Measurements from ENCODE around the gene SRBD1. TPM values are rescaled to one million over a fixed set of nuclear protein-coding genes. Genes with fewer than 3 reads are reported as not detected.

Gene SRBD1
- total and polyA plus RNA-seq, 2 experiments from 2014 or later, result 27.4 to 46.3 TPM

GRCh38 chr2:45554073-45554741, 56.9 kb downstream of the SRBD1 start:
- H3K9me2 ChIP-seq (ENCODE audit: insufficient read depth), result no peaks in the 10 kb centered on the region
- H3K4me1 Mint-ChIP-seq, result peaks cover 21% of the 10 kb centered on the region
- H3K27ac Mint-ChIP-seq, result peak overlapping the region; percentile 12
- no peak overlapping the region for H3K27ac ChIP-seq (ENCODE audit: low read depth)
- no peaks in the 10 kb centered on the region for H4K20me1 ChIP-seq (replicated peaks; ENCODE audit: insufficient read depth)
- no peak overlapping the region for H3K4me3 ChIP-seq
- peaks cover 3% of the 10 kb centered on the region; the same call in 2 of the 3 replicates for H3K36me3 Mint-ChIP-seq (ENCODE audit: low read depth)
- no peaks in the 10 kb centered on the region for H3K79me2 ChIP-seq (replicated peaks; ENCODE audit: insufficient read depth)
- H3K9me3 Mint-ChIP-seq, result no peaks in the 10 kb centered on the region
- ATAC-seq (peak; percentile 66), DNase-seq (ENCODE audit: low spot score) (peak; percentile 19)
- peaks cover 22% of the 10 kb centered on the region for H3K4me1 ChIP-seq (ENCODE audit: insufficient read depth)
- H2AFZ ChIP-seq, result no peak overlapping the region
- H3K36me3 ChIP-seq (ENCODE audit: insufficient read depth), result no peaks in the 10 kb centered on the region; the same call in 1 of the 2 replicates
- no peak overlapping the region for H3K4me3 Mint-ChIP-seq
- no peaks in the 10 kb centered on the region for H3K27me3 Mint-ChIP-seq (ENCODE audit: insufficient read depth, low read depth, poor library complexity)
- H3K4me2 ChIP-seq, result no peak overlapping the region
- TF ChIP-seq STAT1 (IDR thresholded peaks at IDR 0.05; ENCODE audit: unreplicated experiment) (no peak), ZNF114 (CRISPR knock-in tag; IDR thresholded peaks at IDR 0.05) (no peak), CREB1 (CRISPR knock-in tag; IDR thresholded peaks at IDR 0.05; ENCODE audit: low read depth) (no peak), ZNF331 (CRISPR knock-in tag; IDR thresholded peaks at IDR 0.05; ENCODE audit: low read depth) (no peak), JUNB (IDR thresholded peaks at IDR 0.05; ENCODE audit: unreplicated experiment) (no peak), ZNF462 (CRISPR knock-in tag; IDR thresholded peaks at IDR 0.05) (no peak), EZH2 (IDR thresholded peaks at IDR 0.05; ENCODE audit: low read depth, unreplicated experiment) (no peak), CTCF (conservative IDR thresholded peaks at IDR 0.05; ENCODE audit: low read depth in 2 of 2) (no peak), POLR2AphosphoS5 (IDR thresholded peaks at IDR 0.05; ENCODE audit: low read depth) (no peak), ETS1 (IDR thresholded peaks at IDR 0.05) (no peak), EZH2phosphoT487 (IDR thresholded peaks at IDR 0.05; ENCODE audit: unreplicated experiment) (no peak), REST (IDR thresholded peaks at IDR 0.05; ENCODE audit: unreplicated experiment) (no peak)
- H3K27me3 ChIP-seq (ENCODE audit: insufficient read depth), result no peaks in the 10 kb centered on the region
- no peaks in the 10 kb centered on the region for H3F3A ChIP-seq (replicated peaks; ENCODE audit: low read depth)
